Measurements from ENCODE around the gene ITGB8.
"Not testable (repeated sequence)": the region's sequence is repeated elsewhere in the genome, so short reads cannot be mapped to it uniquely, and the experiment has no call there.

Gene ITGB8
- total RNA-seq: 0 to 0.30 (median 0.04) reads per million in 4 donors

- peak in 2 of 5 donors; percentile 1 to 20 for DNase-seq
Measured at GRCh38 chr7:20330239-20330927, at the start of gene ITGB8. TSS of gene ITGB8 (plus strand) at chr7:20330900. CDS start at chr7:20331807, 907 bp downstream.

- no peak for DNase-seq
Measured at GRCh38 chr7:20282959-20283358, 47.7 kb upstream of the ITGB8 start.

GRCh38 chr7:20283385-20283784 is 47.3 kb upstream of the ITGB8 start:
- DNase-seq: no peak

- no peak for DNase-seq
Measured at GRCh38 chr7:20284003-20284770, 46.5 kb upstream of the ITGB8 start.

- no peak for DNase-seq
Measured at GRCh38 chr7:20284771-20285143, 45.9 kb upstream of the ITGB8 start.

GRCh38 chr7:20287317-20287716 is 43.4 kb upstream of the ITGB8 start:
- DNase-seq: no peak

GRCh38 chr7:20288036-20288435 is 42.7 kb upstream of the ITGB8 start:
- no peak for DNase-seq

- no peak for DNase-seq
Measured at GRCh38 chr7:20290505-20291111, 40.1 kb upstream of the ITGB8 start.

- no peak for DNase-seq
Measured at GRCh38 chr7:20293336-20293735, 37.4 kb upstream of the ITGB8 start.

- no peak for DNase-seq
Measured at GRCh38 chr7:20296444-20296843, 34.3 kb upstream of the ITGB8 start.

- DNase-seq: no peak
Measured at GRCh38 chr7:20296901-20297300, 33.8 kb upstream of the ITGB8 start.

- DNase-seq: no peak
Measured at GRCh38 chr7:20298486-20298901, 32.2 kb upstream of the ITGB8 start.

- DNase-seq: no peak
Measured at GRCh38 chr7:20299145-20299544, 31.6 kb upstream of the ITGB8 start.

GRCh38 chr7:20299647-20300312 is 30.9 kb upstream of the ITGB8 start:
- DNase-seq: no peak

GRCh38 chr7:20301311-20301939 is 29.3 kb upstream of the ITGB8 start:
- DNase-seq: no peak

GRCh38 chr7:20302300-20302699 is 28.4 kb upstream of the ITGB8 start:
- not testable (repeated sequence) for DNase-seq

GRCh38 chr7:20302891-20303290 is 27.8 kb upstream of the ITGB8 start:
- DNase-seq: no peak

- no peak for DNase-seq
Measured at GRCh38 chr7:20304366-20304765, 26.3 kb upstream of the ITGB8 start.

- DNase-seq: no peak
Measured at GRCh38 chr7:20305726-20306125, 25.0 kb upstream of the ITGB8 start.

- no peak for DNase-seq
Measured at GRCh38 chr7:20306180-20306946, 24.3 kb upstream of the ITGB8 start.

- DNase-seq: no peak
Measured at GRCh38 chr7:20307119-20307518, 23.6 kb upstream of the ITGB8 start.

GRCh38 chr7:20307901-20308300 is 22.8 kb upstream of the ITGB8 start:
- DNase-seq: no peak

Data from T-helper 1 cell (primary cell).